ENCODE measurements around the gene SORCS3. TPM values are rescaled to one million over a fixed set of nuclear protein-coding genes. Genes with fewer than 3 reads are reported as not detected.

Gene SORCS3
- total RNA-seq, 1 experiment from 2014 or later = not detected

GRCh38 chr10:105210546-105210945 is 569.5 kb downstream of the SORCS3 start:
- Histone ChIP-seq H3K36me3 (ENCODE audit: low read depth) (no peaks in the 10 kb centered on the region), H3K79me2 (ENCODE audit: low read depth) (no peaks in the 10 kb centered on the region), H2AFZ (no peak overlapping the region), H3K9me3 (ENCODE audit: insufficient read depth, low read depth) (no peaks in the 10 kb centered on the region), H3K9me2 (ENCODE audit: insufficient read depth) (no peaks in the 10 kb centered on the region), H3K4me1 (replicated peaks; ENCODE audit: insufficient read depth) (no peaks in the 10 kb centered on the region), H3K27ac (no peak overlapping the region), H3K4me2 (no peak overlapping the region), H3F3A (ENCODE audit: insufficient read depth, low read depth) (no peaks in the 10 kb centered on the region), H4K20me1 (ENCODE audit: insufficient read depth) (no peaks in the 10 kb centered on the region), H3K4me3 (no peak overlapping the region), H3K27me3 (ENCODE audit: insufficient read depth, low read depth) (no peaks in the 10 kb centered on the region)
- TF ChIP-seq EZH2 (IDR thresholded peaks at IDR 0.05; ENCODE audit: low read depth) = no peak
- TF ChIP-seq, protein P1, sequence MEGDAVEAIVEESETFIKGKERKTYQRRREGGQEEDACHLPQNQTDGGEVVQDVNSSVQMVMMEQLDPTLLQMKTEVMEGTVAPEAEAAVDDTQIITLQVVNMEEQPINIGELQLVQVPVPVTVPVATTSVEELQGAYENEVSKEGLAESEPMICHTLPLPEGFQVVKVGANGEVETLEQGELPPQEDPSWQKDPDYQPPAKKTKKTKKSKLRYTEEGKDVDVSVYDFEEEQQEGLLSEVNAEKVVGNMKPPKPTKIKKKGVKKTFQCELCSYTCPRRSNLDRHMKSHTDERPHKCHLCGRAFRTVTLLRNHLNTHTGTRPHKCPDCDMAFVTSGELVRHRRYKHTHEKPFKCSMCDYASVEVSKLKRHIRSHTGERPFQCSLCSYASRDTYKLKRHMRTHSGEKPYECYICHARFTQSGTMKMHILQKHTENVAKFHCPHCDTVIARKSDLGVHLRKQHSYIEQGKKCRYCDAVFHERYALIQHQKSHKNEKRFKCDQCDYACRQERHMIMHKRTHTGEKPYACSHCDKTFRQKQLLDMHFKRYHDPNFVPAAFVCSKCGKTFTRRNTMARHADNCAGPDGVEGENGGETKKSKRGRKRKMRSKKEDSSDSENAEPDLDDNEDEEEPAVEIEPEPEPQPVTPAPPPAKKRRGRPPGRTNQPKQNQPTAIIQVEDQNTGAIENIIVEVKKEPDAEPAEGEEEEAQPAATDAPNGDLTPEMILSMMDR (conservative IDR thresholded peaks at IDR 0.05) = no peak
- no TSS peak for BruUV-seq (replicated peaks)
- no peak for DNase-seq
- ChIA-PET POLR2A (ENCODE audit: unreplicated experiment) (no interaction called here), CTCF (no interaction called here)
- intact Hi-C loops (cut with micrococcal nuclease; ENCODE audit: unreplicated experiment) = no loop called here

DNA sequence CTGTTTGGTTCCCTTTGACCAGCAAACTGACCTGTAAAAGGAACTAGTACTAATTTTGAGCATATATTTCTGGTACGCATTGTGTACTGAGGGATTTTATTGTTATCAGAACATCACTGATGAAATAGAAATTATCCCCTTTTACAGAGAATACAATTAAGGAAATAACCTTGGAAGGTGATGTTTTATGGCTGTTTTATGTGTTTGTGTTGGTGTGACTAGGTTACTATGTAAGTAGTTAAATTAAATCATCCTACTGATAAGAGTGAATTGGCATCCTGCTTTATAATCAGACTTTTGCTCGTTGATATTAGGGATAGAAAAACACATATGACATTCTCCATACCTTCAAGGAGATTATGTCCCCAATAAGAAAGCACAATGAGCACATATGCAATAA is 596.6 kb downstream of the SORCS3 start:
- no peaks in the 10 kb centered on the region for H3K79me2 ChIP-seq (ENCODE audit: low read depth)
- no peaks in the 10 kb centered on the region for H3K9me2 ChIP-seq (ENCODE audit: insufficient read depth)
- H3K9me3 ChIP-seq (ENCODE audit: insufficient read depth, low read depth) = no peaks in the 10 kb centered on the region
- POLR2A ChIA-PET (ENCODE audit: unreplicated experiment) = no interaction called here
- no peak overlapping the region for H3K4me2 ChIP-seq
- no peak overlapping the region for H3K4me3 ChIP-seq
- H3K36me3 ChIP-seq (ENCODE audit: low read depth) = no peaks in the 10 kb centered on the region
- H2AFZ ChIP-seq = no peak overlapping the region
- no TSS peak for BruUV-seq (replicated peaks)
- H3K4me1 ChIP-seq (replicated peaks; ENCODE audit: insufficient read depth) = no peaks in the 10 kb centered on the region
- H3F3A ChIP-seq (ENCODE audit: insufficient read depth, low read depth) = no peaks in the 10 kb centered on the region
- CTCF ChIA-PET = no interaction called here
- H3K27ac ChIP-seq = no peak overlapping the region
- intact Hi-C loops (cut with micrococcal nuclease; ENCODE audit: unreplicated experiment) = no loop called here
- H4K20me1 ChIP-seq (ENCODE audit: insufficient read depth) = no peaks in the 10 kb centered on the region
- TF ChIP-seq, protein P1 (conservative IDR thresholded peaks at IDR 0.05) = no peak
- no peak for TF ChIP-seq EZH2 (IDR thresholded peaks at IDR 0.05; ENCODE audit: low read depth)
- DNase-seq = no peak
- H3K27me3 ChIP-seq (ENCODE audit: insufficient read depth, low read depth) = no peaks in the 10 kb centered on the region

GRCh38 chr10:105239311-105240219 is 598.5 kb downstream of the SORCS3 start:
- H3K27ac ChIP-seq = no peak overlapping the region
- intact Hi-C loops (cut with micrococcal nuclease; ENCODE audit: unreplicated experiment) = no loop called here
- H2AFZ ChIP-seq = no peak overlapping the region
- no peak for TF ChIP-seq EZH2 (IDR thresholded peaks at IDR 0.05; ENCODE audit: low read depth)
- TF ChIP-seq, protein P1 (conservative IDR thresholded peaks at IDR 0.05) = no peak
- H3K9me2 ChIP-seq (ENCODE audit: insufficient read depth) = no peaks in the 10 kb centered on the region
- no peak for DNase-seq
- no peaks in the 10 kb centered on the region for H3K36me3 ChIP-seq (ENCODE audit: low read depth)
- H3K4me3 ChIP-seq = no peak overlapping the region
- ChIA-PET POLR2A (ENCODE audit: unreplicated experiment) (no interaction called here), CTCF (no interaction called here)
- no peaks in the 10 kb centered on the region for H3K79me2 ChIP-seq (ENCODE audit: low read depth)
- no TSS peak for BruUV-seq (replicated peaks)
- H3F3A ChIP-seq (ENCODE audit: insufficient read depth, low read depth) = no peaks in the 10 kb centered on the region
- H4K20me1 ChIP-seq (ENCODE audit: insufficient read depth) = no peaks in the 10 kb centered on the region
- H3K4me2 ChIP-seq = no peak overlapping the region
- no peaks in the 10 kb centered on the region for H3K9me3 ChIP-seq (ENCODE audit: insufficient read depth, low read depth)
- no peaks in the 10 kb centered on the region for H3K27me3 ChIP-seq (ENCODE audit: insufficient read depth, low read depth)
- no peaks in the 10 kb centered on the region for H3K4me1 ChIP-seq (replicated peaks; ENCODE audit: insufficient read depth)
